NCI-H2196 treated with DMSO at 0.1 percent for 48 hours (cell line): ENCODE results near the gene ITPR1.

Source experiments
- DNase-seq: peaks from one replicate; lab custom pipeline; 2025; ENCODE audit not compliant: unreplicated experiment; lab: John Stamatoyannopoulos, UW

Gene ITPR1

GRCh38 chr3:4478261-4478660, 14.9 kb upstream of the ITPR1 start:
- DNase-seq: no peak

GRCh38 chr3:4491855-4492207, 1.3 kb upstream of the ITPR1 start:
- no peak for DNase-seq

- DNase-seq: no peak
Observed at GRCh38 chr3:4492208-4493013, 737 bp upstream of the ITPR1 start.

GRCh38 chr3:4493941-4494894, 1.1 kb downstream of the ITPR1 start:
- DNase-seq: no peak

GRCh38 chr3:4494895-4495264, 1.7 kb downstream of the ITPR1 start:
- DNase-seq: no peak

- DNase-seq: no peak
Observed at GRCh38 chr3:4495294-4496086, 2.3 kb downstream of the ITPR1 start.

GRCh38 chr3:4496087-4496452, 2.9 kb downstream of the ITPR1 start:
- no peak for DNase-seq

GRCh38 chr3:4497005-4497692, 4.0 kb downstream of the ITPR1 start:
- no peak for DNase-seq

- DNase-seq: no peak
Observed at GRCh38 chr3:4497843-4498324, 4.7 kb downstream of the ITPR1 start.

- DNase-seq: no peak
Observed at GRCh38 chr3:4498446-4498845, 5.3 kb downstream of the ITPR1 start.

- DNase-seq: no peak
Observed at GRCh38 chr3:4501437-4501836, 8.3 kb downstream of the ITPR1 start.

- no peak for DNase-seq
Observed at GRCh38 chr3:4501927-4502326, 8.8 kb downstream of the ITPR1 start.

GRCh38 chr3:4503050-4503449, 9.9 kb downstream of the ITPR1 start:
- no peak for DNase-seq

- no peak for DNase-seq
Observed at GRCh38 chr3:4504340-4505261, 11.5 kb downstream of the ITPR1 start.

GRCh38 chr3:4505688-4506558, 12.8 kb downstream of the ITPR1 start:
- no peak for DNase-seq

- DNase-seq: no peak
Observed at GRCh38 chr3:4506559-4507023, 13.4 kb downstream of the ITPR1 start.

GRCh38 chr3:4507024-4507596, 14.0 kb downstream of the ITPR1 start:
- DNase-seq: no peak
